Measurements from ENCODE around the gene FGFBP2.

Gene FGFBP2

GRCh38 chr4:15963001-15963451 is at the start of gene FGFBP2:
Gene FGFBP2, minus strand, starts transcription at chr4:15963175. Its CDS starts 46 bp downstream, at chr4:15963129.
- peak; percentile 10 to 22 for DNase-seq

- DNase-seq: no peak
Observed at GRCh38 chr4:16011173-16011572, 48.2 kb upstream of the FGFBP2 start.

GRCh38 chr4:16009153-16009552 is 46.2 kb upstream of the FGFBP2 start:
- DNase-seq: no peak

- DNase-seq: no peak
Observed at GRCh38 chr4:16007471-16008095, 44.6 kb upstream of the FGFBP2 start.

GRCh38 chr4:16006771-16007446 is 43.9 kb upstream of the FGFBP2 start:
- DNase-seq: no peak

- no peak for DNase-seq
Observed at GRCh38 chr4:16005676-16006075, 42.7 kb upstream of the FGFBP2 start.

GRCh38 chr4:16001484-16001858 is 38.5 kb upstream of the FGFBP2 start:
- peak; percentile 9 to 18 for DNase-seq

GRCh38 chr4:16000708-16001483 is 37.9 kb upstream of the FGFBP2 start:
- no peak for DNase-seq

GRCh38 chr4:15996773-15997172 is 33.8 kb upstream of the FGFBP2 start:
- DNase-seq: no peak

GRCh38 chr4:15995826-15996225 is 32.9 kb upstream of the FGFBP2 start:
- no peak for DNase-seq

- no peak for DNase-seq
Observed at GRCh38 chr4:15992167-15992485, 29.2 kb upstream of the FGFBP2 start.

GRCh38 chr4:15990570-15991285 is 27.8 kb upstream of the FGFBP2 start:
- no peak for DNase-seq

- no peak for DNase-seq
Observed at GRCh38 chr4:15989424-15989823, 26.4 kb upstream of the FGFBP2 start.

GRCh38 chr4:15988222-15988621 is 25.2 kb upstream of the FGFBP2 start:
- DNase-seq: no peak

GRCh38 chr4:15986907-15987306 is 23.9 kb upstream of the FGFBP2 start:
- DNase-seq: no peak

GRCh38 chr4:15983610-15984009 is 20.6 kb upstream of the FGFBP2 start:
- no peak for DNase-seq

- DNase-seq: no peak
Observed at GRCh38 chr4:15982842-15983524, 20.0 kb upstream of the FGFBP2 start.

- no peak for DNase-seq
Observed at GRCh38 chr4:15976456-15977447, 13.8 kb upstream of the FGFBP2 start.

- no peak for DNase-seq
Observed at GRCh38 chr4:15971068-15971801, 8.3 kb upstream of the FGFBP2 start.

GRCh38 chr4:15968551-15969300 is 5.8 kb upstream of the FGFBP2 start:
- DNase-seq: no peak
